ENCODE data around the gene HK1. TPM values are rescaled to one million over a fixed set of nuclear protein-coding genes. Genes with fewer than 3 reads are reported as not detected.

HK1 gene
- total and polyA plus RNA-seq, 4 donors = 1.8 to 166 (median 7.4) TPM

DNA sequence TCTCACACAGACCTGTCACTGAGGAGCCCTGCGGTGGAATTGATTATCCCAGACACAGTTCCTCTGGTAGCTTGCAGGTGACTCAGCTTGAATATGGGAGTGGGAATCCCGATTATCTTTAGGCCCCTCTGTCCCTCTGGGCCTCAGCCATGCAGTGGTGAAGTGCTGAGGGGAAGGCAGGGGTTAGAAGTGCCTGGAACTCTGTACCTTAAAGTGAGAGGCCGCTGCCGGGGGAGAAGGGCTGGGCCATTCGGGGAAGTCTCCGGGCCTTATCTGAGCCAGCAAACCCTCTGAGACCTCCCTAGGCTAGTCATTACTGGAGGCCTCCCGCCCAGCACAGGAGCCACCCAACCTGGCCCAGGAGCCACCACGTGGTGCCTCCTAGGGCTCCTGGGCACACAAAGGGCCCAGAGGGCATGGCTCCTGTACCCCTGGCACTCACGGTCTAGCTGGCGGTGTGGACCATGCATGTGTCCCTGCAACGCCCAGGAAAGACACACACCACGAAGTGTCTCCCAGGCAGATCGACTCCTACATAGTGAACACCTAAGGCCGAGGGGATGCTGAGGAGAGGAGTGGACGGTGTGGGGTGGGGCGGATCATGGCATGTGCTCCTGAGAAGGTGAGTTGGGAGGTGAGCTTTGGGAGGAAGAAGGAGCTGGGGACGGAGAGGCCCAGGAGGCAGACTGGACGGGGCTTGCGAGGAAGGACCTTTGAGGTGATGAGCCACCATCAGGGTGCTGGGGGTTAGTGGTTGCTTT is 56.2 kb downstream of the HK1 start:
- Histone ChIP-seq H3K4me1 (ENCODE audit: control insufficient read depth in 4 of 4, insufficient read depth in 4 of 4, low read length in 3 of 4) (peaks cover 0 to 8% (median 3%) of the 10 kb centered on the region in 4 donors), H3K9ac (ENCODE audit: low read depth in 1 of 2, low read length in 2 of 2) (no peak overlapping the region), H3K27me3 (ENCODE audit: control insufficient read depth in 4 of 4, insufficient read depth in 4 of 4, low read length in 3 of 4) (no peaks in the 10 kb centered on the region), H3K27ac (ENCODE audit: low read depth in 1 of 2, low read length in 2 of 2) (peak overlapping the region; percentile 2 to 59), H3K36me3 (ENCODE audit: control insufficient read depth in 4 of 4, insufficient read depth in 3 of 4, low read depth in 1 of 4, low read length in 3 of 4) (no peaks in the 10 kb centered on the region), H3K9me3 (ENCODE audit: control insufficient read depth in 4 of 4, low read length in 3 of 4) (no peaks in the 10 kb centered on the region), H3K4me3 (ENCODE audit: low read depth in 1 of 3, low read length in 3 of 3) (no peak overlapping the region)
- 80% methylated on average over 19 of the region's 19 CpGs for WGBS
- TF ChIP-seq RAD21 (IDR thresholded peaks at IDR 0.05) = no peak
- no peak for TF ChIP-seq JUND (IDR thresholded peaks at IDR 0.05)
- TF ChIP-seq HNF4A (conservative IDR thresholded peaks at IDR 0.05) = no peak
- no peak for TF ChIP-seq TAF1 (conservative IDR thresholded peaks at IDR 0.05)
- TF ChIP-seq, protein P1, sequence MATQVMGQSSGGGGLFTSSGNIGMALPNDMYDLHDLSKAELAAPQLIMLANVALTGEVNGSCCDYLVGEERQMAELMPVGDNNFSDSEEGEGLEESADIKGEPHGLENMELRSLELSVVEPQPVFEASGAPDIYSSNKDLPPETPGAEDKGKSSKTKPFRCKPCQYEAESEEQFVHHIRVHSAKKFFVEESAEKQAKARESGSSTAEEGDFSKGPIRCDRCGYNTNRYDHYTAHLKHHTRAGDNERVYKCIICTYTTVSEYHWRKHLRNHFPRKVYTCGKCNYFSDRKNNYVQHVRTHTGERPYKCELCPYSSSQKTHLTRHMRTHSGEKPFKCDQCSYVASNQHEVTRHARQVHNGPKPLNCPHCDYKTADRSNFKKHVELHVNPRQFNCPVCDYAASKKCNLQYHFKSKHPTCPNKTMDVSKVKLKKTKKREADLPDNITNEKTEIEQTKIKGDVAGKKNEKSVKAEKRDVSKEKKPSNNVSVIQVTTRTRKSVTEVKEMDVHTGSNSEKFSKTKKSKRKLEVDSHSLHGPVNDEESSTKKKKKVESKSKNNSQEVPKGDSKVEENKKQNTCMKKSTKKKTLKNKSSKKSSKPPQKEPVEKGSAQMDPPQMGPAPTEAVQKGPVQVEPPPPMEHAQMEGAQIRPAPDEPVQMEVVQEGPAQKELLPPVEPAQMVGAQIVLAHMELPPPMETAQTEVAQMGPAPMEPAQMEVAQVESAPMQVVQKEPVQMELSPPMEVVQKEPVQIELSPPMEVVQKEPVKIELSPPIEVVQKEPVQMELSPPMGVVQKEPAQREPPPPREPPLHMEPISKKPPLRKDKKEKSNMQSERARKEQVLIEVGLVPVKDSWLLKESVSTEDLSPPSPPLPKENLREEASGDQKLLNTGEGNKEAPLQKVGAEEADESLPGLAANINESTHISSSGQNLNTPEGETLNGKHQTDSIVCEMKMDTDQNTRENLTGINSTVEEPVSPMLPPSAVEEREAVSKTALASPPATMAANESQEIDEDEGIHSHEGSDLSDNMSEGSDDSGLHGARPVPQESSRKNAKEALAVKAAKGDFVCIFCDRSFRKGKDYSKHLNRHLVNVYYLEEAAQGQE (IDR thresholded peaks at IDR 0.05) = no peak
- peak; percentile 78 for DNase-seq (ENCODE audit: low spot score)

DNA sequence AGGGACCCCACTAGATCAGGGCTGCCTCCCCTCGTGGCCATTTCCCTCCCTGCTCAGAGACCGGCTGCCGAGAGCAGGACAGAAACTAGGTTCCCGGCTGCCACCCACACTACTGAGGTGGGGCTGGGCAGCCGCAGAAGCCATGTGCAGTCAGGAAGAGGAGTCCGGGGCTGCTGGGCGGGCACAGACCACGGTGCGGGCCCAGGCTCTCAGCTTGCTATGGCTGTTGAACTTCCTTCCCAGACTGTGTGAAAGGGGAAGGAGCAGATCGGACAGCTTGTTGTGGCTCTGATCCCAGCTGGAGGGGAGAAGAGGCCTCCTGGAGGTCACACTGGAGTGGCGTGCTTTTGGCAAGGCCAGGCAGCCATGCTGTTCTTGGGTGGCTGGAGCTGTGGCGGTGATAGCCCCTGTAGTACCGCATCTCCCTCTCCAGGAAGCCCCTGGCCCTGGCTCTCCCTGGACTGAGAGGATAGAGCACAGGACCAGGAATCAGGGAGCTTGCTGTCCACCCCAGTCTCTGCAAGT is 56.8 kb downstream of the HK1 start:
- TF ChIP-seq, protein P2, sequence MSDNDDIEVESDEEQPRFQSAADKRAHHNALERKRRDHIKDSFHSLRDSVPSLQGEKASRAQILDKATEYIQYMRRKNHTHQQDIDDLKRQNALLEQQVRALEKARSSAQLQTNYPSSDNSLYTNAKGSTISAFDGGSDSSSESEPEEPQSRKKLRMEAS (IDR thresholded peaks at IDR 0.05) = no peak
- TF ChIP-seq HNF4A (conservative IDR thresholded peaks at IDR 0.05) (no peak), SP1 (IDR thresholded peaks at IDR 0.05) (peak; percentile 39), RXRA (IDR thresholded peaks at IDR 0.05) (peak; percentile 52 to 53), YY1 (IDR thresholded peaks at IDR 0.05) (no peak), EGR1 (IDR thresholded peaks at IDR 0.05; ENCODE audit: low read depth in 2 of 2) (no peak), FOXA2 (IDR thresholded peaks at IDR 0.05) (no peak), NR2F2 (IDR thresholded peaks at IDR 0.05) (peak; percentile 88), RAD21 (IDR thresholded peaks at IDR 0.05) (peak in 1 of 2 donors; percentile 34)
- TF ChIP-seq, protein P3, sequence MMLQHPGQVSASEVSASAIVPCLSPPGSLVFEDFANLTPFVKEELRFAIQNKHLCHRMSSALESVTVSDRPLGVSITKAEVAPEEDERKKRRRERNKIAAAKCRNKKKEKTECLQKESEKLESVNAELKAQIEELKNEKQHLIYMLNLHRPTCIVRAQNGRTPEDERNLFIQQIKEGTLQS (IDR thresholded peaks at IDR 0.05) = no peak
- TF ChIP-seq, protein P1 (IDR thresholded peaks at IDR 0.05) = no peak
- TF ChIP-seq, protein P4, sequence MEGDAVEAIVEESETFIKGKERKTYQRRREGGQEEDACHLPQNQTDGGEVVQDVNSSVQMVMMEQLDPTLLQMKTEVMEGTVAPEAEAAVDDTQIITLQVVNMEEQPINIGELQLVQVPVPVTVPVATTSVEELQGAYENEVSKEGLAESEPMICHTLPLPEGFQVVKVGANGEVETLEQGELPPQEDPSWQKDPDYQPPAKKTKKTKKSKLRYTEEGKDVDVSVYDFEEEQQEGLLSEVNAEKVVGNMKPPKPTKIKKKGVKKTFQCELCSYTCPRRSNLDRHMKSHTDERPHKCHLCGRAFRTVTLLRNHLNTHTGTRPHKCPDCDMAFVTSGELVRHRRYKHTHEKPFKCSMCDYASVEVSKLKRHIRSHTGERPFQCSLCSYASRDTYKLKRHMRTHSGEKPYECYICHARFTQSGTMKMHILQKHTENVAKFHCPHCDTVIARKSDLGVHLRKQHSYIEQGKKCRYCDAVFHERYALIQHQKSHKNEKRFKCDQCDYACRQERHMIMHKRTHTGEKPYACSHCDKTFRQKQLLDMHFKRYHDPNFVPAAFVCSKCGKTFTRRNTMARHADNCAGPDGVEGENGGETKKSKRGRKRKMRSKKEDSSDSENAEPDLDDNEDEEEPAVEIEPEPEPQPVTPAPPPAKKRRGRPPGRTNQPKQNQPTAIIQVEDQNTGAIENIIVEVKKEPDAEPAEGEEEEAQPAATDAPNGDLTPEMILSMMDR (IDR thresholded peaks at IDR 0.05; ENCODE audit: low read depth, low read length, missing input control) = no peak

More for the DNA sequence above, 56.8 kb downstream of the HK1 start:
- no peak overlapping the region for H3K9ac ChIP-seq (ENCODE audit: low read depth in 1 of 2, low read length in 2 of 2)
- H3K4me3 ChIP-seq (ENCODE audit: low read depth in 1 of 3, low read length in 3 of 3) = no peak overlapping the region
- H3K27me3 ChIP-seq (ENCODE audit: control insufficient read depth in 4 of 4, insufficient read depth in 4 of 4, low read length in 3 of 4) = no peaks in the 10 kb centered on the region
- peaks cover 0 to 8% (median 3%) of the 10 kb centered on the region in 4 donors for H3K4me1 ChIP-seq (ENCODE audit: control insufficient read depth in 4 of 4, insufficient read depth in 4 of 4, low read length in 3 of 4)
- DNase-seq (ENCODE audit: low spot score) = no peak
- no peaks in the 10 kb centered on the region for H3K9me3 ChIP-seq (ENCODE audit: control insufficient read depth in 4 of 4, low read length in 3 of 4)
- H3K27ac ChIP-seq (ENCODE audit: low read depth in 1 of 2, low read length in 2 of 2) = peak overlapping the region; percentile 2 to 59
- H3K36me3 ChIP-seq (ENCODE audit: control insufficient read depth in 4 of 4, insufficient read depth in 3 of 4, low read depth in 1 of 4, low read length in 3 of 4) = no peaks in the 10 kb centered on the region
- WGBS = 64% methylated on average over 13 of the region's 13 CpGs

Data from liver (tissue), 9 donors.